MM.1S (cell line): ENCODE data around the gene FAAH.

ENCODE experiments used
- DNase-seq: peaks from one replicate; pipeline ENCODE4 v3.0.0-alpha.2; 2015
- H2AFZ ChIP-seq: fragments of 300-600 bp; sonication (generic); 2 replicates; pipeline ENCODE4 v1.6.0; 2016; ENCODE audit warnings: antibody characterized with exemption, low read length
- H3F3A ChIP-seq: fragments of 300-600 bp; sonication (generic); 2 replicates; pipeline ENCODE4 v1.6.1; 2016; ENCODE audit warnings: mild to moderate bottlenecking, antibody characterized with exemption, low read length, moderate library complexity, mixed read lengths; ENCODE audit not compliant: insufficient read depth
- H3K27ac ChIP-seq: fragments of 300-600 bp; sonication (generic); 2 replicates; pipeline ENCODE4 v1.5.1; 2016; ENCODE audit warnings: mild to moderate bottlenecking, low read length
- H3K27me3 ChIP-seq: fragments of 300-600 bp; sonication (generic); replicated peaks from 2 replicates; pipeline ENCODE4 v1.6.0; 2016; ENCODE audit warnings: low read length; ENCODE audit not compliant: insufficient read depth
- H3K36me3 ChIP-seq: fragments of 300-600 bp; sonication (generic); replicated peaks from 2 replicates; pipeline ENCODE4 v1.6.1; 2016; ENCODE audit warnings: mild to moderate bottlenecking, low read length, mixed read lengths; ENCODE audit not compliant: insufficient read depth
- H3K4me1 ChIP-seq: fragments of 300-600 bp; sonication (generic); 2 replicates; pipeline ENCODE4 v1.6.1; 2016; ENCODE audit warnings: low read length, mixed read lengths
- H3K4me2 ChIP-seq: fragments of 300-600 bp; sonication (generic); 2 replicates; pipeline ENCODE4 v1.6.0; 2016; ENCODE audit warnings: low read depth, low read length
- H3K4me3 ChIP-seq: fragments of 300-600 bp; sonication (generic); 2 replicates; pipeline ENCODE4 v1.5.1; 2016; ENCODE audit warnings: low read length, mixed read lengths
- H3K79me2 ChIP-seq: fragments of 300-600 bp; sonication (generic); 2 replicates; pipeline ENCODE4 v1.6.1; 2016; ENCODE audit warnings: mixed run types, low read length, mixed read lengths
- H3K9ac ChIP-seq: fragments of 300-600 bp; sonication (generic); 2 replicates; pipeline ENCODE4 v1.6.1; 2016; ENCODE audit warnings: low read length, mixed read lengths
- H3K9me2 ChIP-seq: fragments of 300-600 bp; sonication (generic); replicated peaks from 2 replicates; pipeline ENCODE4 v1.6.1; 2016; ENCODE audit warnings: mild to moderate bottlenecking, low read length, mixed read lengths; ENCODE audit not compliant: insufficient read depth
- H3K9me3 ChIP-seq: fragments of 300-600 bp; sonication (generic); replicated peaks from 2 replicates; pipeline ENCODE4 v1.6.1; 2016; ENCODE audit warnings: mild to moderate bottlenecking, low read length, mixed read lengths; ENCODE audit not compliant: insufficient read depth
- H4K20me1 ChIP-seq: fragments of 300-600 bp; sonication (generic); 2 replicates; pipeline ENCODE4 v1.6.1; 2016; ENCODE audit warnings: mild to moderate bottlenecking, low read length, moderate library complexity, mixed read lengths; ENCODE audit not compliant: insufficient read depth
- EZH2 ChIP-seq: fragments of 300-600 bp; sonication (generic); optimal IDR thresholded peaks from 2 replicates; pipeline ENCODE3; 2017; ENCODE audit warnings: low read depth, mild to moderate bottlenecking, antibody characterized with exemption, low read length, mixed read lengths
- EZH2phosphoT487 ChIP-seq: fragments of 300-600 bp; sonication (generic); IDR thresholded peaks from 2 replicates; pipeline ENCODE4 v1.6.1; 2018; ENCODE audit warnings: antibody characterized with exemption, low read length
- TF ChIP-seq, protein P1 (sequence below): fragments of 300-600 bp; sonication (generic); IDR thresholded peaks from 2 replicates; pipeline ENCODE4 v1.5.1; 2016; ENCODE audit warnings: antibody characterized with exemption, low read length, mixed read lengths

The FAAH gene

DNA sequence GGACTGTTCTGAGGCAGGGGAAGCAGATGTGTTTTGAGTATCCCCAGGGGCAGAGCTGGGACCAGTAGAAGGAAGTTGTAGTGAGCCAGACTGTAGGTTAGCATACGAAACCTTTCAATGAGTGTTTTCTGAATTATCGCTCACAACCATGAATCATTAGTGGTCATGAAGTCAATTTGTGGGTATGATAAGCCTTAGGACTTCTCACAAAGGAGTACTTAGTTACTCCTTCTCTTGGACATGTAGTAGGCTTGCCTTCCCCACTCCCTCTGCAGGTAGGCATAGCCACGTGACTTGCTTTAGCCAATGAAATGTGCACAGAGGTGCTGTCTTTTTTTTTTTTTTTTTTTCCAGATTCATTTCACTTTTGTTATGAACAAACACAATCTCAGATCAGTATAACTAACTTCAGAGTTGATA lies 23.9 kb upstream of the FAAH start:
- Histone ChIP-seq H3K4me1 (peaks cover 4% of the 10 kb centered on the region; the same call in 1 of the 2 replicates), H3K4me2 (no peak overlapping the region), H4K20me1 (no peaks in the 10 kb centered on the region), H3K36me3 (no peaks in the 10 kb centered on the region), H3K9ac (no peak overlapping the region), H3K9me2 (no peaks in the 10 kb centered on the region), H3K27ac (no peak overlapping the region), H3K27me3 (no peaks in the 10 kb centered on the region), H3K4me3 (no peak overlapping the region), H2AFZ (no peak overlapping the region), H3F3A (no peaks in the 10 kb centered on the region), H3K9me3 (no peaks in the 10 kb centered on the region), H3K79me2 (no peaks in the 10 kb centered on the region)
- TF ChIP-seq, protein P1, sequence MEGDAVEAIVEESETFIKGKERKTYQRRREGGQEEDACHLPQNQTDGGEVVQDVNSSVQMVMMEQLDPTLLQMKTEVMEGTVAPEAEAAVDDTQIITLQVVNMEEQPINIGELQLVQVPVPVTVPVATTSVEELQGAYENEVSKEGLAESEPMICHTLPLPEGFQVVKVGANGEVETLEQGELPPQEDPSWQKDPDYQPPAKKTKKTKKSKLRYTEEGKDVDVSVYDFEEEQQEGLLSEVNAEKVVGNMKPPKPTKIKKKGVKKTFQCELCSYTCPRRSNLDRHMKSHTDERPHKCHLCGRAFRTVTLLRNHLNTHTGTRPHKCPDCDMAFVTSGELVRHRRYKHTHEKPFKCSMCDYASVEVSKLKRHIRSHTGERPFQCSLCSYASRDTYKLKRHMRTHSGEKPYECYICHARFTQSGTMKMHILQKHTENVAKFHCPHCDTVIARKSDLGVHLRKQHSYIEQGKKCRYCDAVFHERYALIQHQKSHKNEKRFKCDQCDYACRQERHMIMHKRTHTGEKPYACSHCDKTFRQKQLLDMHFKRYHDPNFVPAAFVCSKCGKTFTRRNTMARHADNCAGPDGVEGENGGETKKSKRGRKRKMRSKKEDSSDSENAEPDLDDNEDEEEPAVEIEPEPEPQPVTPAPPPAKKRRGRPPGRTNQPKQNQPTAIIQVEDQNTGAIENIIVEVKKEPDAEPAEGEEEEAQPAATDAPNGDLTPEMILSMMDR = no peak
- no peak for DNase-seq

DNA sequence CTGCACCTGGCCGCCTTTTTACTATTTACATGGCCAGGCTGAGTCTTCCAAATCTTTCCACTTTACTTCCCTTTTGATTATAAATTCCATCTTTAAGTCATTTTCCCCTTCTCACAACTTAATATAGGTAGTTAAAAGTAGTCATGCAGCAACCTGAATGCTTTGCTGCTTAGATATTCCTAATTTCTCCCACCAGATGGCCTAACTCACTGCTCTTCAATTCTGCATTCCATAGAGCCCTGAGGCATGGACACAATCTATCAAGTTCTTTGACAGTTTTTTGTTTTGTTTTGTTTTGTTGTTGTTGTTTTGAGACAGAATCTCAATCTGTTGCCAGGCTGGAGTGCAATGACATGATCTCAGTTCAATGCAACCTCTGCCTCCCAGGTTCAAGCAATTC lies 21.7 kb upstream of the FAAH start:
- Histone ChIP-seq H3K27ac (no peak overlapping the region), H3K27me3 (no peaks in the 10 kb centered on the region), H4K20me1 (no peaks in the 10 kb centered on the region), H3K36me3 (no peaks in the 10 kb centered on the region), H2AFZ (no peak overlapping the region), H3K4me3 (no peak overlapping the region), H3F3A (no peaks in the 10 kb centered on the region), H3K9me2 (no peaks in the 10 kb centered on the region), H3K4me1 (peaks cover 4% of the 10 kb centered on the region; the same call in 1 of the 2 replicates), H3K4me2 (no peak overlapping the region), H3K79me2 (no peaks in the 10 kb centered on the region), H3K9ac (no peak overlapping the region), H3K9me3 (no peaks in the 10 kb centered on the region)
- DNase-seq = no peak
- TF ChIP-seq, protein P1 = no peak
- TF ChIP-seq EZH2phosphoT487 = no peak

DNA sequence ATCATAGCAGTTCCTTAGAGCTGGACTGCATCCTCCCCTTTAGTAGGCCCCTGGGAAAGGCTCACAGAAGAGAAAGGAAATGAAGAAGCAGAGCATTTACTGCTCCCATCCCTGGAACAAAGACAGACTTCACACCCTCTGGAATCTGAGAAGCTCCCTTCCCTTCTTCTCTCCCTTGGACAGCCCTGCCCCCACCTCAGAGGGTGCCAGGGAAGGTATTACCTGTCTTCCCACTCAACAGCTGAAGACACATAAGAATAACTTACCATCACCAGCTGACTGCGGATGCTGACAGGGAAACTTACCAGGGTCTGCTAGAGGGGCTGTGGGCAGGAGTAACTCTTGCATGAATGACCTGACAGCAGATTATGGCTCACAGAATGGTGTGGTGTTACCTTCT lies 14.1 kb upstream of the FAAH start:
- H3K27ac ChIP-seq = no peak overlapping the region
- no peaks in the 10 kb centered on the region for H3K9me3 ChIP-seq
- H3K36me3 ChIP-seq = no peaks in the 10 kb centered on the region
- no peaks in the 10 kb centered on the region for H3F3A ChIP-seq
- H3K9ac ChIP-seq = no peak overlapping the region
- DNase-seq = no peak
- no peaks in the 10 kb centered on the region for H3K79me2 ChIP-seq
- no peak overlapping the region for H3K4me2 ChIP-seq
- no peaks in the 10 kb centered on the region for H3K4me1 ChIP-seq
- H2AFZ ChIP-seq = no peak overlapping the region
- H3K27me3 ChIP-seq = no peaks in the 10 kb centered on the region
- no peak overlapping the region for H3K4me3 ChIP-seq
- no peaks in the 10 kb centered on the region for H4K20me1 ChIP-seq
- TF ChIP-seq EZH2phosphoT487 = no peak
- no peak for TF ChIP-seq EZH2
- TF ChIP-seq, protein P1 = no peak
- H3K9me2 ChIP-seq = no peaks in the 10 kb centered on the region
